CD4-positive, alpha-beta T cell treated with Interleukin-4 for 1 hour (primary cell): ENCODE data around the gene LUZP2.
"Not testable (repeated sequence)": the region's sequence is repeated elsewhere in the genome, so short reads cannot be mapped to it uniquely, and the experiment has no call there.

Experiments used
- DNase-seq, 2 donors: peaks; one replicate each; pipeline ENCODE4 v3.0.0-alpha.2; 2020 to 2022

Gene LUZP2

GRCh38 chr11:24837112-24837511 is 340.3 kb downstream of the LUZP2 start:
- DNase-seq: no peak

GRCh38 chr11:24842308-24842707 is 345.5 kb downstream of the LUZP2 start:
- DNase-seq: no peak

- no peak for DNase-seq
These were observed 347.6 kb downstream of the LUZP2 start for GRCh38 chr11:24844406-24844805.

- no peak for DNase-seq
These were observed 352.0 kb downstream of the LUZP2 start for GRCh38 chr11:24848857-24849256.

GRCh38 chr11:24855951-24856350 is 359.1 kb downstream of the LUZP2 start:
- DNase-seq: no peak

- DNase-seq: no peak
These were observed 363.0 kb downstream of the LUZP2 start for GRCh38 chr11:24859801-24860300.

GRCh38 chr11:24861440-24861839 is 364.6 kb downstream of the LUZP2 start:
- DNase-seq: no peak

GRCh38 chr11:24866743-24867142 is 369.9 kb downstream of the LUZP2 start:
- no peak for DNase-seq

- no peak for DNase-seq
These were observed 373.2 kb downstream of the LUZP2 start for GRCh38 chr11:24870048-24870447.

- DNase-seq: no peak
These were observed 375.3 kb downstream of the LUZP2 start for GRCh38 chr11:24872186-24872585.

- DNase-seq: no peak
These were observed 375.9 kb downstream of the LUZP2 start for GRCh38 chr11:24872651-24873311.

GRCh38 chr11:24880962-24881361 is 384.1 kb downstream of the LUZP2 start:
- no peak for DNase-seq

GRCh38 chr11:24885580-24886173 is 388.8 kb downstream of the LUZP2 start:
- no peak for DNase-seq

GRCh38 chr11:24886880-24887619 is 390.2 kb downstream of the LUZP2 start:
- DNase-seq: no peak

GRCh38 chr11:24890426-24890825 is 393.6 kb downstream of the LUZP2 start:
- no peak for DNase-seq

GRCh38 chr11:24891845-24892492 is 395.1 kb downstream of the LUZP2 start:
- DNase-seq: not testable (repeated sequence)

- DNase-seq: no peak
These were observed 399.4 kb downstream of the LUZP2 start for GRCh38 chr11:24896118-24896835.

GRCh38 chr11:24900514-24900913 is 403.7 kb downstream of the LUZP2 start:
- DNase-seq: no peak

GRCh38 chr11:24900960-24901549 is 404.2 kb downstream of the LUZP2 start:
- DNase-seq: no peak

- DNase-seq: no peak
These were observed 406.7 kb downstream of the LUZP2 start for GRCh38 chr11:24903555-24903954.

- no peak for DNase-seq
These were observed 428.2 kb downstream of the LUZP2 start for GRCh38 chr11:24925091-24925490.
